H9 (cell line): ENCODE results near the gene TRABD. TPM values are rescaled to one million over a fixed set of nuclear protein-coding genes. Genes with fewer than 3 reads are reported as not detected.

ENCODE experiments used
- DNase-seq: peaks from one replicate; pipeline ENCODE4 v3.0.0-alpha.2; 2017
- H2AFZ ChIP-seq: one replicate; pipeline ENCODE4 v1.6.1; 2013; ENCODE audit warnings: mild to moderate bottlenecking, low read length, control low read depth, moderate library complexity
- H2AK5ac ChIP-seq: 2 replicates; pipeline ENCODE4 v1.6.1; 2013; ENCODE audit warnings: low read length, control low read depth, mixed read lengths; ENCODE audit not compliant: insufficient read length
- H2BK120ac ChIP-seq: one replicate; pipeline ENCODE4 v1.6.1; 2013; ENCODE audit warnings: low read depth, mild to moderate bottlenecking, low read length, control low read depth, inconsistent platforms; ENCODE audit not compliant: poor library complexity, severe bottlenecking
- H2BK12ac ChIP-seq: 2 replicates; pipeline ENCODE4 v1.6.1; 2013; ENCODE audit warnings: low read length, control low read depth, mixed read lengths, low read depth; ENCODE audit not compliant: insufficient read length
- H2BK15ac ChIP-seq: 2 replicates; pipeline ENCODE4 v1.6.1; 2013; ENCODE audit warnings: low read depth, low read length, control low read depth
- H2BK20ac ChIP-seq: one replicate; pipeline ENCODE4 v1.6.1; 2013; ENCODE audit warnings: low read depth, mild to moderate bottlenecking, low read length, control low read depth, inconsistent platforms; ENCODE audit not compliant: poor library complexity, severe bottlenecking
- H2BK5ac ChIP-seq: 2 replicates; pipeline ENCODE4 v1.6.1; 2013; ENCODE audit warnings: low read length, control low read depth, mixed read lengths; ENCODE audit not compliant: insufficient read length
- H3K14ac ChIP-seq: 2 replicates; pipeline ENCODE4 v1.6.1; 2013; ENCODE audit warnings: low read length, control low read depth; ENCODE audit not compliant: insufficient read depth
- H3K18ac ChIP-seq: 2 replicates; pipeline ENCODE4 v1.6.1; 2013; ENCODE audit warnings: low read depth, mild to moderate bottlenecking, mixed read lengths, low read length, control low read depth; ENCODE audit not compliant: insufficient read length
- H3K23ac ChIP-seq: 2 replicates; pipeline ENCODE4 v1.6.1; 2013; ENCODE audit warnings: low read length, control low read depth, mixed read lengths, low read depth; ENCODE audit not compliant: insufficient read length
- H3K23me2 ChIP-seq: 2 replicates; pipeline ENCODE4 v1.6.1; 2013; ENCODE audit warnings: low read depth, mild to moderate bottlenecking, mixed read lengths, low read length, control low read depth; ENCODE audit not compliant: insufficient read length, poor library complexity, severe bottlenecking
- H3K27ac ChIP-seq: 2 replicates; pipeline ENCODE4 v1.5.1; 2013; ENCODE audit warnings: low read length, control low read depth, mixed read lengths, low read depth; ENCODE audit not compliant: insufficient read length
- H3K27me3 ChIP-seq: 2 replicates; pipeline ENCODE4 v1.6.1; 2013; ENCODE audit warnings: low read length, control low read depth, inconsistent platforms; ENCODE audit not compliant: insufficient read depth
- H3K4ac ChIP-seq: 2 replicates; pipeline ENCODE4 v1.6.1; 2013; ENCODE audit warnings: low read depth, mild to moderate bottlenecking, control low read depth, inconsistent platforms, low read length, moderate library complexity
- H3K4me1 ChIP-seq: 2 replicates; pipeline ENCODE4 v1.6.1; 2013; ENCODE audit warnings: low read length, control low read depth, inconsistent platforms; ENCODE audit not compliant: insufficient read depth
- H3K4me2 ChIP-seq: 2 replicates; pipeline ENCODE4 v1.6.1; 2013; ENCODE audit warnings: low read length, control low read depth, mixed read lengths; ENCODE audit not compliant: insufficient read length, insufficient read depth
- H3K56ac ChIP-seq: 2 replicates; pipeline ENCODE4 v1.6.1; 2013; ENCODE audit warnings: low read depth, mild to moderate bottlenecking, mixed read lengths, low read length, control low read depth; ENCODE audit not compliant: insufficient read length
- H3K79me1 ChIP-seq: 2 replicates; pipeline ENCODE4 v1.6.1; 2013; ENCODE audit warnings: low read depth, mild to moderate bottlenecking, moderate library complexity, low read length, control low read depth, inconsistent platforms; ENCODE audit not compliant: insufficient read depth, poor library complexity, severe bottlenecking
- H3K79me2 ChIP-seq: 2 replicates; pipeline ENCODE4 v1.6.1; 2013; ENCODE audit warnings: low read length, control low read depth, inconsistent platforms; ENCODE audit not compliant: insufficient read depth
- H3K9ac ChIP-seq: 2 replicates; pipeline ENCODE4 v1.6.1; 2013; ENCODE audit warnings: low read length, control low read depth, mixed read lengths; ENCODE audit not compliant: insufficient read length; ENCODE audit errors: extremely low read depth
- H3K9me3 ChIP-seq: one replicate; pipeline ENCODE4 v1.6.1; 2013; ENCODE audit warnings: low read depth, low read length, inconsistent platforms; ENCODE audit not compliant: control insufficient read depth
- H3T11ph ChIP-seq: one replicate; pipeline ENCODE4 v1.6.1; 2013; ENCODE audit warnings: mild to moderate bottlenecking, low read length, control low read depth, inconsistent platforms
- H4K20me1 ChIP-seq: one replicate; pipeline ENCODE4 v1.6.1; 2013; ENCODE audit not compliant: control insufficient read depth, insufficient read length, insufficient read depth
- H4K5ac ChIP-seq: 2 replicates; pipeline ENCODE4 v1.6.1; 2013; ENCODE audit warnings: low read depth, mild to moderate bottlenecking, mixed read lengths, low read length, control low read depth; ENCODE audit not compliant: insufficient read length
- H4K8ac ChIP-seq: replicated peaks from 2 replicates; pipeline ENCODE4 v1.6.1; 2013; ENCODE audit warnings: low read length, control low read depth, mixed read lengths, low read depth; ENCODE audit not compliant: insufficient read length
- H4K91ac ChIP-seq: 2 replicates; pipeline ENCODE4 v1.6.1; 2013; ENCODE audit warnings: low read depth, mild to moderate bottlenecking, moderate library complexity, mixed read lengths, low read length, control low read depth; ENCODE audit not compliant: insufficient read length
- H3K27ac Mint-ChIP-seq, 3 experiments: 2 replicates in 2 of 3; 3 replicates in 1 of 3; pipeline ENCODE4 v1.8.0; 2020 to 2021; ENCODE audit warnings: mixed read lengths in 3 of 3, mild to moderate bottlenecking in 1 of 3, moderate library complexity in 1 of 3
- H3K27me3 Mint-ChIP-seq: 2 replicates; pipeline ENCODE4 v1.8.0; 2021; ENCODE audit warnings: low read depth, mild to moderate bottlenecking, moderate library complexity, mixed read lengths
- H3K36me3 Mint-ChIP-seq, 3 experiments: 2 replicates in 2 of 3; 3 replicates in 1 of 3; pipeline ENCODE4 v1.8.0; 2020 to 2021; ENCODE audit warnings: low read depth in 3 of 3, mixed read lengths in 3 of 3; ENCODE audit not compliant: insufficient read depth in 1 of 3
- H3K4me1 Mint-ChIP-seq, 2 experiments: 2 replicates each; pipeline ENCODE4 v1.8.0; 2020; ENCODE audit warnings: mixed read lengths in 2 of 2
- H3K4me3 Mint-ChIP-seq, 2 experiments: 2 replicates in 1 of 2; 3 replicates in 1 of 2; pipeline ENCODE4 v1.8.0; 2020 to 2021; ENCODE audit warnings: mild to moderate bottlenecking in 2 of 2, mixed read lengths in 2 of 2, moderate library complexity in 1 of 2
- H3K9me3 Mint-ChIP-seq, 2 experiments: 2 replicates in 1 of 2; 3 replicates in 1 of 2; pipeline ENCODE4 v1.8.0; 2020; ENCODE audit warnings: mild to moderate bottlenecking in 2 of 2, mixed read lengths in 2 of 2, moderate library complexity in 1 of 2
- WGBS: extraction: QIAGEN DNeasy Blood & Tissue Kit; methylation state at CpG from one replicate; pipeline ENCODE4 v1.1.7; 2013; ENCODE audit warnings: missing lambda C conversion rate, low lambda C conversion rate, mixed read lengths; ENCODE audit not compliant: insufficient read length; ENCODE audit errors: extremely low coverage; 5-methylcytosine and 5-hydroxymethylcytosine counted together
- total RNA-seq: library from RNA; stranded (reverse); gene quantifications from 2 replicates; pipeline ENCODE4 v1.2.1, GENCODE V29; 2021
- TF ChIP-seq, protein P1 (sequence below): fragments of 200-600 bp; sonication (generic); conservative IDR thresholded peaks from 3 replicates; pipeline ENCODE4 v1.8.0; 2021; ENCODE audit warnings: antibody characterized with exemption, mild to moderate bottlenecking

The TRABD gene
- total RNA-seq, 1 experiment from 2014 or later, result 47.8 TPM

DNA sequence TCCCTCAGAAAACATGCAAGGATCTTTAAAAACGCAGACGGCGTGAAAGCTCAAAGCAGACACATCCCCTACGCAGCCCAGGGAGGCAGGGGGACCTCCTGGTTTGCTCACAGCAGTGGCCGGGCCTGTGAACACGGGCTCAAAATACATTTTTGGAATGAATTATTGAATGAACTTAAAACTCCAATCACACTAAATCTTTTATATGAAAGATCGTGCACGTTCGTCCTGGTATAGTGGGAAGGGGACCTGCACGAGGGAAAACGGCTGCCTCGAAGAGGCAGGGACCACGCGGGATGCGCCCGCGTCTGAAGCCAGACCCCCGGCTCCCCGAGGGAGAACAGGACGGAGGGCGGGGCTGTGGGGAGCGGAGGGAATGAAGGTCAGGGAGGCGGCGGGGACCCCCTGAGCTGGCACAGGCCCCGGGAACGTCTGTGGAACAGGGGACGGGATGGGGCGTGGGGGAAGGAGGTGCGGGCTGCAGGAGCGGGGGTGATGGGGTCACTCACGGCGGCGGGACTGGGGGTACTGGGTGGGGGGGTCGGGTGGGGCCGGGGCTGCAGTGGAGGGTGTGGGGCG lies 16.4 kb upstream of the TRABD start:
- no peak for DNase-seq
- H3K14ac ChIP-seq, result no peak overlapping the region
- H3T11ph ChIP-seq, result no peak overlapping the region
- Mint-ChIP-seq H3K4me3 (peak overlapping the region; percentile 55 to 80), H3K36me3 (peaks cover 0 to 2% (median 0%) of the 10 kb centered on the region in 3 experiments; a peak in 2 of 7 replicates), H3K4me1 (peaks cover 4 to 10% of the 10 kb centered on the region in 2 experiments), H3K27ac (no peak overlapping the region), H3K27me3 (peaks cover 49% of the 10 kb centered on the region), H3K9me3 (no peaks in the 10 kb centered on the region; a peak in 1 of 5 replicates)
- H3K4me1 ChIP-seq, result no peaks in the 10 kb centered on the region
- no peak overlapping the region for H2AFZ ChIP-seq
- no peak overlapping the region for H3K9ac ChIP-seq
- H2BK5ac ChIP-seq, result no peak overlapping the region
- no peak overlapping the region for H4K8ac ChIP-seq
- TF ChIP-seq, protein P1, sequence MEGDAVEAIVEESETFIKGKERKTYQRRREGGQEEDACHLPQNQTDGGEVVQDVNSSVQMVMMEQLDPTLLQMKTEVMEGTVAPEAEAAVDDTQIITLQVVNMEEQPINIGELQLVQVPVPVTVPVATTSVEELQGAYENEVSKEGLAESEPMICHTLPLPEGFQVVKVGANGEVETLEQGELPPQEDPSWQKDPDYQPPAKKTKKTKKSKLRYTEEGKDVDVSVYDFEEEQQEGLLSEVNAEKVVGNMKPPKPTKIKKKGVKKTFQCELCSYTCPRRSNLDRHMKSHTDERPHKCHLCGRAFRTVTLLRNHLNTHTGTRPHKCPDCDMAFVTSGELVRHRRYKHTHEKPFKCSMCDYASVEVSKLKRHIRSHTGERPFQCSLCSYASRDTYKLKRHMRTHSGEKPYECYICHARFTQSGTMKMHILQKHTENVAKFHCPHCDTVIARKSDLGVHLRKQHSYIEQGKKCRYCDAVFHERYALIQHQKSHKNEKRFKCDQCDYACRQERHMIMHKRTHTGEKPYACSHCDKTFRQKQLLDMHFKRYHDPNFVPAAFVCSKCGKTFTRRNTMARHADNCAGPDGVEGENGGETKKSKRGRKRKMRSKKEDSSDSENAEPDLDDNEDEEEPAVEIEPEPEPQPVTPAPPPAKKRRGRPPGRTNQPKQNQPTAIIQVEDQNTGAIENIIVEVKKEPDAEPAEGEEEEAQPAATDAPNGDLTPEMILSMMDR, result no peak
- H4K91ac ChIP-seq, result no peak overlapping the region
- no peak overlapping the region for H2BK120ac ChIP-seq
- H3K27me3 ChIP-seq, result peaks cover 3% of the 10 kb centered on the region; the same call in 1 of the 2 replicates
- H3K79me2 ChIP-seq, result no peaks in the 10 kb centered on the region
- no peak overlapping the region for H2AK5ac ChIP-seq
- no peak overlapping the region for H4K5ac ChIP-seq
- H3K4me2 ChIP-seq, result peak overlapping the region; percentile 11
- H2BK15ac ChIP-seq, result no peak overlapping the region
- H3K18ac ChIP-seq, result no peak overlapping the region
- no peak overlapping the region for H3K27ac ChIP-seq
- no peak overlapping the region for H3K23ac ChIP-seq
- H2BK12ac ChIP-seq, result no peak overlapping the region
- peaks cover 5% of the 10 kb centered on the region for H3K23me2 ChIP-seq
- H4K20me1 ChIP-seq, result no peaks in the 10 kb centered on the region
- H2BK20ac ChIP-seq, result no peak overlapping the region
- no peaks in the 10 kb centered on the region for H3K79me1 ChIP-seq
- no peaks in the 10 kb centered on the region for H3K9me3 ChIP-seq
- H3K56ac ChIP-seq, result no peak overlapping the region
- no peak overlapping the region for H3K4ac ChIP-seq
- WGBS, result no CpG with 5 or more reads among the region's 36 CpGs
